Mucosa of rectum (tissue), 2 donors: Measurements from ENCODE around the gene ZC3HAV1.
"Not testable (repeated sequence)": the region's sequence is repeated elsewhere in the genome, so short reads cannot be mapped to it uniquely, and the experiment has no call there.

Experiments used
- H3K27ac ChIP-seq, 2 donors: one replicate each; pipeline ENCODE4 v1.7.0; 2013; ENCODE audit warnings: inconsistent platforms in 2 of 2, low read depth in 2 of 2, low read length in 2 of 2
- H3K27me3 ChIP-seq, 2 donors: one replicate each; pipeline ENCODE4 v1.7.0; 2013; ENCODE audit warnings: low read length in 2 of 2; ENCODE audit not compliant: control insufficient read depth in 2 of 2, insufficient read depth in 2 of 2
- H3K36me3 ChIP-seq, 2 donors: one replicate each; pipeline ENCODE4 v1.7.0; 2013; ENCODE audit warnings: low read length in 2 of 2; ENCODE audit not compliant: control insufficient read depth in 2 of 2, insufficient read depth in 2 of 2
- H3K4me1 ChIP-seq, 2 donors: one replicate each; pipeline ENCODE4 v1.7.0; 2013; ENCODE audit warnings: low read length in 2 of 2, mild to moderate bottlenecking in 1 of 2; ENCODE audit not compliant: control insufficient read depth in 2 of 2, insufficient read depth in 2 of 2
- H3K4me3 ChIP-seq, 2 donors: one replicate each; pipeline ENCODE4 v1.7.0; 2013; ENCODE audit warnings: low read length in 2 of 2
- H3K9ac ChIP-seq, 2 donors: one replicate each; pipeline ENCODE4 v1.7.0; 2013; ENCODE audit warnings: low read length in 2 of 2, low read depth in 1 of 2, mild to moderate bottlenecking in 1 of 2
- H3K9me3 ChIP-seq, 2 donors: one replicate each; pipeline ENCODE4 v1.7.0; 2013; ENCODE audit warnings: low read length in 2 of 2; ENCODE audit not compliant: control insufficient read depth in 2 of 2
- donor health status: healthy.
- donor health status: Normal muscosa, but diverticular disease.

The ZC3HAV1 gene

GRCh38 chr7:139033346-139034114 lies 76.0 kb downstream of the ZC3HAV1 start:
- no peaks in the 10 kb centered on the region for H3K9me3 ChIP-seq
- H3K9ac ChIP-seq, result no peak overlapping the region
- H3K36me3 ChIP-seq, result peaks cover 3% of the 10 kb centered on the region in 2 donors
- H3K27me3 ChIP-seq, result no peaks in the 10 kb centered on the region
- H3K27ac ChIP-seq, result no peak overlapping the region
- H3K4me3 ChIP-seq, result no peak overlapping the region
- H3K4me1 ChIP-seq, result peaks cover 7% of the 10 kb centered on the region in 2 donors

GRCh38 chr7:139032473-139032872 lies 77.0 kb downstream of the ZC3HAV1 start:
- Histone ChIP-seq H3K27ac (no peak overlapping the region), H3K36me3 (peaks cover 5 to 7% of the 10 kb centered on the region in 2 donors), H3K4me3 (no peak overlapping the region), H3K9ac (no peak overlapping the region), H3K27me3 (no peaks in the 10 kb centered on the region), H3K4me1 (peaks cover 7% of the 10 kb centered on the region in 2 donors), H3K9me3 (no peaks in the 10 kb centered on the region)

GRCh38 chr7:139029353-139029752 lies 80.2 kb downstream of the ZC3HAV1 start:
- Histone ChIP-seq H3K27me3 (no peaks in the 10 kb centered on the region), H3K27ac (no peak overlapping the region), H3K9me3 (no peaks in the 10 kb centered on the region), H3K4me3 (no peak overlapping the region), H3K9ac (no peak overlapping the region), H3K36me3 (peaks cover 14 to 16% of the 10 kb centered on the region in 2 donors), H3K4me1 (peaks cover 0 to 4% of the 10 kb centered on the region in 2 donors)

- Histone ChIP-seq H3K4me1 (no peaks in the 10 kb centered on the region), H3K27me3 (no peaks in the 10 kb centered on the region), H3K9me3 (no peaks in the 10 kb centered on the region), H3K9ac (no peak overlapping the region), H3K27ac (no peak overlapping the region), H3K4me3 (no peak overlapping the region), H3K36me3 (peaks cover 16 to 23% of the 10 kb centered on the region in 2 donors)
Observed at GRCh38 chr7:139026551-139026950, 83.0 kb downstream of the ZC3HAV1 start.

GRCh38 chr7:139025861-139026260 lies 83.7 kb downstream of the ZC3HAV1 start:
- not testable (repeated sequence) for H3K4me1 ChIP-seq, H3K9ac ChIP-seq, H3K27ac ChIP-seq, H3K9me3 ChIP-seq, H3K27me3 ChIP-seq, H3K4me3 ChIP-seq
- peaks cover 16 to 23% of the 10 kb centered on the region in 2 donors for H3K36me3 ChIP-seq

- H3K9ac ChIP-seq, result no peak overlapping the region
- H3K27ac ChIP-seq, result no peak overlapping the region
- H3K27me3 ChIP-seq, result no peaks in the 10 kb centered on the region
- no peaks in the 10 kb centered on the region for H3K9me3 ChIP-seq
- H3K4me3 ChIP-seq, result no peak overlapping the region
- no peaks in the 10 kb centered on the region for H3K4me1 ChIP-seq
- peaks cover 11 to 16% of the 10 kb centered on the region in 2 donors for H3K36me3 ChIP-seq
Observed at GRCh38 chr7:139023076-139023475, 86.4 kb downstream of the ZC3HAV1 start.

GRCh38 chr7:139022286-139022685 lies 87.2 kb downstream of the ZC3HAV1 start:
- Histone ChIP-seq H3K27ac (no peak overlapping the region), H3K27me3 (no peaks in the 10 kb centered on the region), H3K4me3 (no peak overlapping the region), H3K36me3 (peaks cover 11 to 16% of the 10 kb centered on the region in 2 donors), H3K4me1 (no peaks in the 10 kb centered on the region), H3K9ac (no peak overlapping the region), H3K9me3 (no peaks in the 10 kb centered on the region)

- Histone ChIP-seq H3K4me1 (no peaks in the 10 kb centered on the region), H3K27ac (no peak overlapping the region), H3K9ac (no peak overlapping the region), H3K9me3 (no peaks in the 10 kb centered on the region), H3K4me3 (no peak overlapping the region), H3K27me3 (no peaks in the 10 kb centered on the region), H3K36me3 (peaks cover 2 to 6% of the 10 kb centered on the region in 2 donors)
Observed at GRCh38 chr7:139018910-139019309, 90.6 kb downstream of the ZC3HAV1 start.

- no peak overlapping the region for H3K9ac ChIP-seq
- no peaks in the 10 kb centered on the region for H3K36me3 ChIP-seq
- H3K27ac ChIP-seq, result no peak overlapping the region
- H3K4me1 ChIP-seq, result no peaks in the 10 kb centered on the region
- H3K9me3 ChIP-seq, result no peaks in the 10 kb centered on the region
- no peaks in the 10 kb centered on the region for H3K27me3 ChIP-seq
- H3K4me3 ChIP-seq, result no peak overlapping the region
Observed at GRCh38 chr7:139016931-139017511, 92.5 kb downstream of the ZC3HAV1 start.

GRCh38 chr7:139011373-139011772 lies 98.1 kb downstream of the ZC3HAV1 start:
- H3K9ac ChIP-seq, result no peak overlapping the region
- no peaks in the 10 kb centered on the region for H3K27me3 ChIP-seq
- no peak overlapping the region for H3K4me3 ChIP-seq
- no peaks in the 10 kb centered on the region for H3K4me1 ChIP-seq
- no peaks in the 10 kb centered on the region for H3K36me3 ChIP-seq
- H3K9me3 ChIP-seq, result no peaks in the 10 kb centered on the region
- H3K27ac ChIP-seq, result no peak overlapping the region
